ENCODE results near the gene TCF19. TPM values are rescaled to one million over a fixed set of nuclear protein-coding genes. Genes with fewer than 3 reads are reported as not detected.
A peak's percentile ranks its signal among the peaks of the same experiment; 100 is the strongest.
"Not testable (repeated sequence)": the region's sequence is repeated elsewhere in the genome, so short reads cannot be mapped to it uniquely, and the experiment has no call there.

TCF19 gene
- total RNA-seq, 1 experiment from 2014 or later, result 26.0 TPM

- Histone ChIP-seq H3K4me2 (no peak overlapping the region), H3K27me3 (ENCODE audit: insufficient read depth, low read depth) (no peaks in the 10 kb centered on the region), H4K20me1 (ENCODE audit: insufficient read depth) (no peaks in the 10 kb centered on the region), H3K9me2 (ENCODE audit: insufficient read depth) (no peaks in the 10 kb centered on the region), H3K27ac (no peak overlapping the region), H3K4me3 (no peak overlapping the region), H3K79me2 (ENCODE audit: low read depth) (no peaks in the 10 kb centered on the region), H3K9me3 (ENCODE audit: insufficient read depth, low read depth) (no peaks in the 10 kb centered on the region), H3K4me1 (replicated peaks; ENCODE audit: insufficient read depth) (no peaks in the 10 kb centered on the region), H2AFZ (no peak overlapping the region), H3K36me3 (ENCODE audit: low read depth) (no peaks in the 10 kb centered on the region), H3F3A (ENCODE audit: insufficient read depth, low read depth) (no peaks in the 10 kb centered on the region)
- no TSS peak for BruUV-seq (replicated peaks)
- CTCF ChIA-PET, result interaction anchor here (0.5 kb wide), 1 partner anchor 51 kb away, joined by 3 read pairs; no protein-coding TSS in a partner anchor
- TF ChIP-seq EZH2 (IDR thresholded peaks at IDR 0.05; ENCODE audit: low read depth), result no peak
- no peak for TF ChIP-seq CTCF (conservative IDR thresholded peaks at IDR 0.05)
- intact Hi-C loops (cut with micrococcal nuclease; ENCODE audit: unreplicated experiment), result no loop called here
- POLR2A ChIA-PET (ENCODE audit: unreplicated experiment), result no interaction called here
- no peak for DNase-seq
Measured at GRCh38 chr6:31180500-31180899, 22.1 kb downstream of the TCF19 start.

GRCh38 chr6:31183287-31183686 lies 24.9 kb downstream of the TCF19 start:
- H3K79me2 ChIP-seq (ENCODE audit: low read depth); H3K4me3 ChIP-seq; H3F3A ChIP-seq (ENCODE audit: insufficient read depth, low read depth); POLR2A ChIA-PET (ENCODE audit: unreplicated experiment); H3K4me1 ChIP-seq (replicated peaks; ENCODE audit: insufficient read depth); H3K4me2 ChIP-seq; H3K9me2 ChIP-seq (ENCODE audit: insufficient read depth); intact Hi-C loops (cut with micrococcal nuclease; ENCODE audit: unreplicated experiment); H3K36me3 ChIP-seq (ENCODE audit: low read depth); H4K20me1 ChIP-seq (ENCODE audit: insufficient read depth); H3K9me3 ChIP-seq (ENCODE audit: insufficient read depth, low read depth); CTCF ChIA-PET; DNase-seq; H3K27me3 ChIP-seq (ENCODE audit: insufficient read depth, low read depth); H3K27ac ChIP-seq; BruUV-seq (replicated peaks); H2AFZ ChIP-seq: not testable (repeated sequence)

- H2AFZ ChIP-seq; H3K4me1 ChIP-seq (replicated peaks; ENCODE audit: insufficient read depth); H3F3A ChIP-seq (ENCODE audit: insufficient read depth, low read depth); H3K9me3 ChIP-seq (ENCODE audit: insufficient read depth, low read depth); H3K79me2 ChIP-seq (ENCODE audit: low read depth); H4K20me1 ChIP-seq (ENCODE audit: insufficient read depth); H3K4me3 ChIP-seq; H3K4me2 ChIP-seq; POLR2A ChIA-PET (ENCODE audit: unreplicated experiment); DNase-seq; H3K27me3 ChIP-seq (ENCODE audit: insufficient read depth, low read depth); CTCF ChIA-PET; H3K36me3 ChIP-seq (ENCODE audit: low read depth); H3K9me2 ChIP-seq (ENCODE audit: insufficient read depth); BruUV-seq (replicated peaks); H3K27ac ChIP-seq; intact Hi-C loops (cut with micrococcal nuclease; ENCODE audit: unreplicated experiment): not testable (repeated sequence)
Measured at GRCh38 chr6:31183859-31184258, 25.5 kb downstream of the TCF19 start.

- POLR2A ChIA-PET (ENCODE audit: unreplicated experiment); intact Hi-C loops (cut with micrococcal nuclease; ENCODE audit: unreplicated experiment); H3K4me3 ChIP-seq; DNase-seq; H2AFZ ChIP-seq; H3K4me1 ChIP-seq (replicated peaks; ENCODE audit: insufficient read depth); H3K27ac ChIP-seq; H3K79me2 ChIP-seq (ENCODE audit: low read depth); H4K20me1 ChIP-seq (ENCODE audit: insufficient read depth); H3K4me2 ChIP-seq; H3K27me3 ChIP-seq (ENCODE audit: insufficient read depth, low read depth); H3K9me3 ChIP-seq (ENCODE audit: insufficient read depth, low read depth); H3F3A ChIP-seq (ENCODE audit: insufficient read depth, low read depth); H3K36me3 ChIP-seq (ENCODE audit: low read depth); CTCF ChIA-PET; H3K9me2 ChIP-seq (ENCODE audit: insufficient read depth): not testable (repeated sequence)
- BruUV-seq (replicated peaks), result TSS peak; percentile 75
Measured at GRCh38 chr6:31185695-31186051, 27.3 kb downstream of the TCF19 start.

Measured in PC-9 (cell line).